Activated CD4-positive, alpha-beta T cell treated with anti-CD3 and anti-CD28 coated beads, Interleukin-2, amount 50 U/mL, for 16 hours (primary cell): ENCODE results near the gene ASB10.
A peak's percentile ranks its signal among the peaks of the same experiment; 100 is the strongest.

Experiments
- DNase-seq: peaks from one replicate; pipeline ENCODE4 v3.0.0-alpha.2; 2020

ASB10 gene, protein sequence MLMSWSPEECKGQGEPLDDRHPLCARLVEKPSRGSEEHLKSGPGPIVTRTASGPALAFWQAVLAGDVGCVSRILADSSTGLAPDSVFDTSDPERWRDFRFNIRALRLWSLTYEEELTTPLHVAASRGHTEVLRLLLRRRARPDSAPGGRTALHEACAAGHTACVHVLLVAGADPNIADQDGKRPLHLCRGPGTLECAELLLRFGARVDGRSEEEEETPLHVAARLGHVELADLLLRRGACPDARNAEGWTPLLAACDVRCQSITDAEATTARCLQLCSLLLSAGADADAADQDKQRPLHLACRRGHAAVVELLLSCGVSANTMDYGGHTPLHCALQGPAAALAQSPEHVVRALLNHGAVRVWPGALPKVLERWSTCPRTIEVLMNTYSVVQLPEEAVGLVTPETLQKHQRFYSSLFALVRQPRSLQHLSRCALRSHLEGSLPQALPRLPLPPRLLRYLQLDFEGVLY

DNA sequence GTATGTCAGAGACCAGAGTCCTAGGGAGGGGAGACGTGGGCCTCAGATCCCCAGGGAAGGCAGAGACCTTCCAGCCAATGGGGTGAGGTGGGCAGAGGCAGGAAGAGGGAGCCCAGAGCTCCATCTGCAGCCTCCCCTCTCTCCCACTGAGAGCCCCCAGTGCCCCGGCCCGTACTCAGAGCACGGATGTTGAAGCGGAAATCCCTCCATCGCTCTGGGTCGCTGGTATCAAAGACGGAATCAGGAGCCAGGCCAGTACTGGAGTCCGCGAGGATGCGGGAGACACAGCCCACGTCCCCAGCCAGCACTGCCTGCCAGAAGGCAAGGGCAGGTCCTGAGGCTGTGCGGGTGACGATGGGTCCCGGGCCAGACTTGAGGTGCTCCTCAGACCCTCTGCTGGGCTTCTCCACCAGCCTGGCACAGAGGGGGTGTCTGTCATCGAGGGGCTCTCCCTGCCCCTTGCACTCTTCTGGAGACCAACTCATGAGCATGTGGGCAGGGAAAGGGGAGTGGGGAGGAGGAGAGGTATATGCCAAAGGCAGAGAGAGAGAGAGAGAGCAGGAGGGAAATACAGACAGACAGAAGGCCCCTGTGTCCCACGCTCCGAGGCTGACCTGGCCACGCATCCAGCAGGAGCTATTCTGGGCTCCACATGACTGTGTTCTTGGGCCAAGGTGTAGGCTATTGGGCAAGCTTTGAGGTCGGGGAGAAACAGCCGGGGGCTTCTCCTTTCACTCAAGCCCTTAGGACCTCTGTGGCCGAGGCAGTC, at the start of gene ASB10:
ASB10 (minus strand) TSS at position 611 of the 769 bp plus-strand sequence; CDS start at position 491, 120 bp downstream.
- DNase-seq: no peak

DNA sequence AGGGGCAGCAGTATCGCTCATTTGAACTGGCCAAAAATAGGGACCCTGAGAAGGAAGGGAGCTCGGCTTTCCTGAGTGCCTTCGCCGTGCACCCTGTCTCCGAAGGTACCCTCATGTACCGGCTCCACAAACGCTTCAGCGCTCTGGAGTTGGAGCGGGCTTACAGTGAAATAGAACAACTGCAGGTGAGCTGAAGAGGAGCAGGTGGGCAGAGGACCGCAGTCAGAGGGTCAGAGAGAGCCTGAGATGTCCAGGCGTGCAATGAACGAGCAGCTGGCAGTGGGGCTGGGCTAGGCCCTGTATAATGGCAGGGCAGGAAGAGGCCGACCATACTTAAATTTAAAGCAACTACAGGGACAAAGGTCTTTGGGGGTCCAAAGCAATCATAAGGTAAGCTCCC, 49.4 kb upstream of the ASB10 start:
- no peak for DNase-seq

DNA sequence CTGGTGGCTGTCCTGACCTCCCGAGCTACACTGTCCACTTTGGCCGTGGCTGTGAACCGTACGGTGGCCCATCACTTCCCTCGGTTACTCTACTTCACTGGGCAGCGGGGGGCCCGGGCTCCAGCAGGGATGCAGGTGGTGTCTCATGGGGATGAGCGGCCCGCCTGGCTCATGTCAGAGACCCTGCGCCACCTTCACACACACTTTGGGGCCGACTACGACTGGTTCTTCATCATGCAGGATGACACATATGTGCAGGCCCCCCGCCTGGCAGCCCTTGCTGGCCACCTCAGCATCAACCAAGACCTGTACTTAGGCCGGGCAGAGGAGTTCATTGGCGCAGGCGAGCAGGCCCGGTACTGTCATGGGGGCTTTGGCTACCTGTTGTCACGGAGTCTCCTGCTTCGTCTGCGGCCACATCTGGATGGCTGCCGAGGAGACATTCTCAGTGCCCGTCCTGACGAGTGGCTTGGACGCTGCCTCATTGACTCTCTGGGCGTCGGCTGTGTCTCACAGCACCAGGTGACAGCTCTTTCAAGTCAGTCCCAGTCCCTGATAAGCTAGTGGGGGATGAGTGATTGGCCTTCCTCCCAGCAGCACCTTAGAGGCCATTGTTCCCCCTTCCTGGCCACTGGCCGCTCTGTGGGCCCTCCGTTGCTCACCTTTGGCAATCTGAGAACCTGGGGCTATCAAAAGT, 48.2 kb upstream of the ASB10 start:
- no peak for DNase-seq

DNA sequence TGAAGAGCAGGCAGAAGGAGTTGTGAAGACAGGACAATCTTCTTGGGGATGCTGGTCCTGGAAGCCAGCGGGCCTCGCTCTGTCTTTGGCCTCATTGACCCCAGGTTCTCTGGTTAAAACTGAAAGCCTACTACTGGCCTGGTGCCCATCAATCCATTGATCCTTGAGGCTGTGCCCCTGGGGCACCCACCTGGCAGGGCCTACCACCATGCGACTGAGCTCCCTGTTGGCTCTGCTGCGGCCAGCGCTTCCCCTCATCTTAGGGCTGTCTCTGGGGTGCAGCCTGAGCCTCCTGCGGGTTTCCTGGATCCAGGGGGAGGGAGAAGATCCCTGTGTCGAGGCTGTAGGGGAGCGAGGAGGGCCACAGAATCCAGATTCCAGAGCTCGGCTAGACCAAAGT, 46.8 kb upstream of the ASB10 start:
- no peak for DNase-seq

DNA sequence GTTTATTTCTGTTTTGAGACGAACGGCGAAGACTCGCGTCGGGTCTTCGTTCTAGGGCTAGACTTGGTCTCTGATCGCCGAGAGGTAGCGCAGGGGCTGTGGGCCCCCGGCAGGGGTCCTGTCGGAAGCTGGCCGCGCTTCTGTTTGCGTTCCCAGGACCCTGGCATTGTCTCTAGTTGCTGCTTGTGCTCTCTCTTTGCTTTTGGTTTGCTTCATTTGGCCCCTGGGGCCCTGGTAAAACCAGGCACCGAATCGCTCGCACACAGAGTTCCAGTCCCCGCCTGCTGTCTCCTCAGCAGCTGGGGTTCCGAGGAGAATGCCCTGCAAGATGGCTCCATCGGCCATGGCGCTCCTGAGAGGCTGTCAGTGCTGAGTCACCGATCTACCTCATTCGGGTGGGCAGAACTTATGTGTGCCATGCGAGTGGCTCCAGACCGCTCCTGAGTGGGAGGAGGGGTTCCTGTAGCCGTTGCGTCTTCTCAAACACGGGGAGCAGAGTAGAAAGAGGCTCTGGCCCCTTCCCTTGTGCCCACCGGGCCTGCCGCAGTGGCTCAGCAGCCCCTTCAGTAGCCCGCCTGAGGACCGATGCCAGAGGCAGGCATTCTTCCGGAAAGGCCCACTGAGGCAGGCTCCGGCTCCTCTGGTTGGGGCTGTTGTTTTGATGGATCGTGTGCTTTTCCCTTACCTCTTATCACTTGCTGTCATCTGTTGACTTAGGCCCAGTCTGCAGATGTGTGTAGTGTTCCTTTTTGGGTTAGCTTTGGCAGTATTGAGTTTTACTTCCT, 46.1 kb upstream of the ASB10 start:
- DNase-seq: peak; percentile 79

DNA sequence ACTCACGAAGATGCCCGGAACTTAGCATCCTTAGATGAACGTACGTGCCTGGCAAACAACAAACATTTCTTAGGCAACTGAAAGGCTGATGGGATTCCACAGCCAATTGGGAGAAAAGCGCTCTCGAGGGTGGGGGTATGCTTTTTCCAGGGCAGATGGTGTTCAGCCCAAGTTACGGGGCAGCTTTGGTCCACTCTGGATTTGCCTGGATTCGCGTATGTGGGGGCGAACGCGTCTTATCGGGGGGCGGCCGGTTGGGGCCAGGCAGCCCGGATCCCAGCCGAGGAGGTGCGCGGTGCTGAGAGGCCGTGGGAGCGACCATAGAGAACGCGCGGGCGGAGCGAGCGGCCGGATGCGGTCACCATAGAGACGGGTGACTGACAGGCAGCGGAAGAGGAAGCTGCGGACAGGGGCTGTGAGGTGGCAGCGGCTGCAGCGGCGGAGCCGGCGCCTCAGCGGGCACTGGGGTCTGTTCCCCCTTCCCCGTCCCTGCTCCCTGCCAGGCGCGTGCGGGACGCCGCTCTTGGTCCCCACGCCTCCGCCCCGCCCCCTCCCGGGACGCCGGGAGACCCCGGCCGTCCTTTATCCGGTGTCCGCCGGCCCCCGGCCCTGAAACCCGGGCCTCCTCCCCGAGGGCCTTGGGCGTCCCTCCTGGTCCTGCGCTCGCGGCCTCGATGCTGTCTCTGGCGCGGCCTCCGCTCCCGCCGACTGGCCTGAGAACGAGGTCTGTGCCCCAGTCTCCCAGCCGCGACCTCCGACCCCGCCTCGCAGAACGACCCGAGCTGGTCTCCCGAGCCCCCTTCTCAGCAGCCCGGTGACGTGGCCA, 45.3 kb upstream of the ASB10 start, which contains the start of gene CHPF2:
CHPF2 (plus strand) TSS at position 393 of the 826 bp plus-strand sequence. CDS start 1,529 bp downstream, outside the sequence.
- DNase-seq: peak; percentile 94

DNA sequence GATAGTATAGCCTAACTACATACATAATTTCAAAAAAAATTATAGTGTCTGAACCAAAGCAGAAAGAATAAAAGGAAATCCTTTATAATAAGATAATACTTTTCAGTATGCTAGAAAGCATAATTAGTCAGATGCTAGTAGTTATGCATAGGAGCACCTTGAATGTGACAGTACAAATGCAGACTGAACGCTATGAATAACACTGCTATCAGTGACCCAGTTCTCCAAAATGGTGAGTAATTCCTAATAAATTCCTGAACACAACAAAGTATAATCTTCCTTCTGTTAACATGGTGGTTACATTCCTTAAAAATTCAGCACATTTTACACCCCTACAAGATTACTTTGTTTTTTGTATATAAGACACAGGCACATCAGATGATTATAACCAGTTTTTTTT, 44.0 kb upstream of the ASB10 start:
- no peak for DNase-seq

DNA sequence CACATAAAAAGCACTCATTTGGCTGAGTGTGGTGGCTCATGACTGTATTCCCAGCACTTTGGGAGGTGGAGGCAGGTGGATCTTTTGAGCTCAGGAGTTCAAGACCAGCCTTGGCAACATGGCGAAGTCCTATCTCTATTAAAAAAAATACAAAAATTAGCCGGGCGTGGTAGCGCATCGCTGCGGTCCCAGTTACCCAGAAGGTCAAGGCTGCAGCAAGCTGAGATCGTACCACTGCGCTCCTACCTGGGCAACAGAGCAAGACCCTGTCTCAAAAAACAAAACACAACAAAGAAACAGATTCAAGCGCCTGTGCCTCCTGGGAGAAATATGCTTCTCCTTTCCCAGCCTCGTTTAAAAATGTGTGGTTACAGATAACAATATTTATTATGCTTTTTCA, 42.2 kb upstream of the ASB10 start:
- DNase-seq: no peak

DNA sequence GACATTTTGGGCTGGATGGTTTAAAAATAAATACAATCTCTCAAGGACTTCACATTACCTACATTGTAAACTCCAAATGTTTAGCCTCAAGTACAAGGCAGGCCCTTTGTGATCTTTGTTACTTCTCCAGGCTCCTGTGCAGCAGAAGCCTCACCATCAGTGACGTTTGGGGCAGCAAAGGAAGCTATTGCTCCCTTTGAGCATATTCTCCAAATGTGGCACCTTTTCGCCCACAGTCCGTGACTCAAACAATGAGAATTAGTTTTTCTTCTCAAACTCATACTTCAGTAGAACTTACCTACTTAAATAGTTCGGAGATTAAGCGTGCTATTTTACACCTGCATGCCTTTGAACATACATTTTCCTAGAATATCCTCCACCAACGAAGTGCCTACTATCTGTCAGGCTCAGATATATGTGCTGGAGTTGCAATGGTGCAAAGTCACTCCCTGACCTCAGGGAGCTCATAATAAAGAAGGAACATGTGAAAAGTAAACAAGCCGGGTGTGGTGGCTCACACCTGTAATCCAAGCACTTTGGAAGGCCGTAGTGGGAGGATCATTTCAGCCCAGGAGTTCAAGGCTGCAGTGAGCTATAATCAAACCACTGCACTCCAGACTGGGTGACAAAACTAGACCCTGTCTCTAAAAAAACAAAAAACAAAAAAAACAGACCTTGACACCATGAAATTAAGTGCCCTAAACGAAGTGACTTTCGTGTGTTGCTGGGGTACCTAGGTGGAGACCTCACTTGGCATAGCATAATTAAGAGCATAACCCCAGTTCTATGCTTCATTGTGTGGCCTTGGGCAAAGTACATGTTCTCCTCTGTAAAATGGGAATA, 41.2 kb upstream of the ASB10 start:
- DNase-seq: no peak

DNA sequence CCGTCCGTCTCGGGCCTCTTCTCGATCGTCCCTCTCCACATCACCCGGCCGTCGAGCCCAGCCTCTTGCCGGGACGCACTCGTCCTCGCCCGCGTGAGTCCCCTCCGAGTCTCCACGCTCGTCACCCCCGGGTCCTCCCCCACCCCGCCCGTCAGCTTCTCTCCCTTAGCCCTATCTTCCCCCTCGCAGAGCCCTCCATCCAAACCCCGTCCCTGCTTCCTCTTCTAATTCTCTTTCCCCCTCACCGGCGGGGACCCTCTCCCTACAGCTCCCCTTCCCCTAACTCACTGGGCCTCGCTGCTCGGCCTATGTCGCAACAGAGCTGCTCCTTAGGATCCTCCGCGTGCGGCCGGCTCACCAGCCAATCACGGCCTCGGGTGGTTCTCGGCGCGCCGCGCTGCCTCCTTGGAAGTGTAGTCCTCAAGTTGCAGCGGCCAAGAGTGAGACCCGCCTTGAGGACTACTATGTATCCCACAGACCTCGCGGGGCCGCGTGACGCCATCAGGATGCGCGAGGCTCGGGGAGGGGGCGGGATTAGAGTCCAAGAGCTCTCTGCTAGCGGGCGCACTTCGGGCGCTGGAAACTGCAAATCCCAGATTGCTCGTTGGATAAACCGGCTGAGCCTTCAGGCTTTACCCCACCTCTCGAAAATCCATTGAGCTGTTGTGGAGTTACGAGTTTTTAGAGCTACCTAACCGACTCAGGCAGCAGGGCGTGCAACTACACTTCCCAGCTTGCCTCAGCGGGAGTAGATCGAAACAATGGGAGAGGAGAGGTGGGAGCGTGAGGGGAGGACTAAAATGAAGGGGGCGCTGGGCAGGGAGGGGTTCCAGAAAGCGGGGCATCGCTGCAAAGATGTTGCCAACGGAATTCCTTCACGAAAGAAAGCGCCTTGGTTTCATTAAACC, 40.1 kb upstream of the ASB10 start, which contains the start of gene ABCF2:
ABCF2 (minus strand) TSS at position 331 of the 908 bp plus-strand sequence. CDS start 747 bp downstream, outside the sequence.
- DNase-seq: peak; percentile 99

DNA sequence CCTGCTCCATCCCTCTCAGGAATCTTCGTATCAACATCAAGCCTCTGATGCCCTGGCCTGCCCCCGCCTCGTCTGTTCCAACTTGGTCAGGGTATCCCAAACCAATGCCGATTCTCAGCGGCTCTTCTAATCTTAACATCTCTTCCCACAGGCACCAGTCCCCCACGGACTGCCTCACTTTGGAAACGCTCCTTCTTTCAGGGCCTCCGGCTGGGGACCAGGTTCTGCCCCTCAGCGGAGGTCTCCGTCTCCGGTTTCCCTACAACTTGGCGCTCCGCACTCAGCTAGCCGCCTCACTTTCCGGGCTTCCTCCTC, 39.5 kb upstream of the ASB10 start:
- no peak for DNase-seq

DNA sequence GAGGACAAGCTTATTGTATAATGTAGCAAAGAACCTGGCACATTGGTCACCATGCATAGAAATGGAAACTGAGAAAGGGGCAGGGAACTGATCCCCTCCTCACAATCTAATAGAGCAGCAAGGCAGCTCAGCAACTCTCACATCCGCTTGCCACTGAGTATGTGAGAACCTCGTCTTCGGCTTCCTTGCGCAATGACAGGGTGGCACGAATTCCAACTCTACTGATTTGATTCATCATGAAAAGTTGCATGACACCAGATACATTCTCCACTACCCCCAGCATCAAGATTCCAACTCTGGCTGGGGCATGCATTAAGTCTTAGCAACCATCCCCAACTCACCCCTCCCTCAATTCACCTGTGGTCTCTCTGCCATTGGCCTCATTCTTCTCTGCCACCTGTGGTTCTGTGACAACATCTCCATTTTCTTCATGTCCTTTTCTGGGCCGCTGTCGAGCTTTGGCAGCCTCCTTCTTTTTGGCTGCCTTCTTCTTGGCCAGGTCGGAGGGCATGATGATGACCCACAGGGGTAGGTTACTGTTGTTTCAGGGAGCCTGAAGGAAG, 39.0 kb upstream of the ASB10 start:
- DNase-seq: no peak

DNA sequence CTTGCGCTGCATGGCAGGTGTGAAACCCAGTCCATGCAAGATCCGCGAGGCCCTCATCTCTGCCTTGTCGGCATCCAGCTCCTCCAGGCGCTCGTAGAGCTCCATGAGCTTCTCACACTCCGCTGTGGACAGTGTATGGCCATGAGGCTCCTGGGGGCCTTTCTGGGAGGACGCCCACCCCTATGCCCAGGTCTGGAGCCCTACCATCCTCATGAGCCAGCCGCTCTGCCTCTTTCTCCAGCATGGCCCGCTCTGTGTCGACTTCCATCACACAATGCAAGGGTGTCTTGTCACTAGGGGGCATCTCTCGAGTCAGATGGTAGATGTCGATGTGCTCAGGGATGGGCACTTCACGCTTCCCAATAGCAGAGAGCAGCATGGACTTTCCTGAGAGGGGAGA, 36.7 kb upstream of the ASB10 start:
- no peak for DNase-seq

DNA sequence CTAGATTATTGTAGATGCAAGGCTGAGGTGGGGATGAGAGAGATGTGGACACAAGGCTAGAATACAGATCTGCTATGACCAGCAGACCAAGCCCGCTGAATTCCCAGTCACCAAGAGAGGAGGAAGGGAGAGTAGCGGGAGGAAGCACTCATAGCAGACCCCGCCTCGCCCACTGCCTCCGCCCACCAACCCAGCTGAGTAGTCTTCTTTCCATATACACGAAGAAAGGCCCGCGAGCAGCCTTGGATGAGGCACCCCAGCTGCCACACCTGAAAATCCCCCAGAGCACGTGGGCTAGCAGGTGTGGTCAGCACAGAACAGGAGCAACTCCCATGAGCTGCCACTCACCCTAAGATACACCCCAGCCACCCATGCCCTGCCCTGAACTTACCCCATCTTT, 31.1 kb upstream of the ASB10 start:
- DNase-seq: no peak

DNA sequence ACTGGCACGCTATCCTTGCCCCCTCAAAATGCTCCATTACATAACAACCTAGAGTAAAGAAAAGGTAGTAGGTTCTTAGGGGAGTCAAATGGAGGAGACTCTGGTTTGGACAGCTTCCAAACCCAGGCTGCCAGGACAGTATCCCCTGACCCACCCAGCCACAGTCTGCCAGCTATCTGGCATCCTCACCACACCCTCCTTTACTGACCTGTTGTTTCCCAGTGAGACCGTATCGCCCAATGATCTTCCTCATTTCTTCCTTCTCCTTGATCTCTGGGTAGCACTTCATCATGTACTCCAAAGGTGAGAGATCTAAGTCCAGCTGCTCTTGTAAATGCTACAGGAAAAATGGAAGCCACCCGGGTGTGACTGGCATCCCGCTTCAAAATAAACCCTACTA, 28.3 kb upstream of the ASB10 start:
- DNase-seq: no peak

DNA sequence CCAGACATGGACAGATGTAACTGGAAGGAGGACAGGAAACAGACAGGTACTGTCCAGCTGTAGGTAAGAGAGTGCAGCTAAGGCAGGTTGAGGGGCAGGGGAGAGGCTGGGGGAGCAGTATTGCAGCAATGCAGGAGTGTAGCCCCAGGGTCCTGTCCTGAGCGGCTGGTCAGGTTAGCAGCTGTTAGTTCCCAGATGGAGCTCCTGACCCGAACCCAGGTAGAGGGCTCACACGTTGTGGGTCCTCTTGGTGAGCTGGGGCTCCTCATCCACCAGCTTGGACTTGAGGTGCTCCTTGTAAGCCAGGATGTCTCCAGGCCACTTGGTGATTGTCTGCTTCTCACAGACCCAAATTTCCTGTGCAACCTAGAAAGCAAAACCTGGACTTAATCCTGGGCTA, 26.8 kb upstream of the ASB10 start:
- DNase-seq: no peak

DNA sequence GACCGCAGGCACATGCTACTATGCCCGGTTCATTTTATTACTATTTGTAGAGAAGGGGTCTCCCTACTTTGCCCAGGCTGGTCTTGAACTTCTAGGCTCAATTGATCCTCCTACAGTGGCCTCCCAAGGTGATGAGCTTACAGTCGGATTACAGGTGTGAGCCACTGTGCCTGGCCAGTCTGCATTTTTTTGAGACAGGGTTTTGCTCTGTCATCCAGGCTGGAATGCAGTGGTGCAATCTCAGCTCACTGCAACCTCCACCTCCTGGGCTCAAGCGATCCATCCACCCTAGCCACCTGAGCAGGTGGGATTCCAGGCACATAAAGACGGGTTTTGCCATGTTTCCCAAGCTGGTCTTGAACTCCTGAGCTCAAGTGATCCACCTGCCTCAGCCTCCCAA, 25.6 kb upstream of the ASB10 start:
- DNase-seq: no peak

DNA sequence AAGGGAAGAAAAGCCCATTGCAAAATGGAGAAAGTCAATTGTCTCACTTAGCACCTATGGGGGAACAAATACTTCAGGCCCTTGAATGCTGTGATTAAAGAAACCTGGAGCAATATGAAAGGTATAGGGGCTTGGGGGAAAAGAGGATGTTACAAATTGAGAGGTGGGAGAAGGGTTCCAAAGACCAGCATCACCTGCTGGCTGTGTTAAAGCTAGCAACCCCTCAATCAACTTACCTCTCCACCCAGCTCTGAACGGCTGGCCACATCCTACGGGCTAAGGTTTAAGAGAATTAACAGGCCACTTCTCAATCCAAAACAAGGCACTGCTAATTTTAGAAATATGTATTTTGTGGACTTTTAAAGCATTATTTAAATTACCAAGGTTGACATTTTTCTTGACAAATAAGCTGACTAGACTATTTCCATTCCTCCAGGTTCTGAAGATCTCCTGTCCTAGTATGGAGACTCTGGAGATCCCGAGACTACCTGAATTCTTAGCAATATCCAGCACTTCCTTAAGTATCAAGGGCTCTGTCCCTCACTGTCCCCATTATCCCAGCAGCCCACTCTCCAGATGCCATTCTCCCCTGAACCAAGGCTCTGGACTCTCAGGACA, 24.2 kb upstream of the ASB10 start:
- no peak for DNase-seq
